HepG2 (cell line): ENCODE measurements around the gene LIPA. TPM values are rescaled to one million over a fixed set of nuclear protein-coding genes. Genes with fewer than 3 reads are reported as not detected.

Source experiments
- ARID2 ChIP-seq: sonication (generic); formaldehyde crosslinking; IDR thresholded peaks from 2 replicates; pipeline ENCODE4 v1.8.1; 2022; ENCODE audit warnings: mild to moderate bottlenecking, missing genetic modification reagents, borderline replicate concordance
- ELF1 ChIP-seq: sonication (generic); formaldehyde crosslinking; IDR thresholded peaks from 2 replicates; pipeline ENCODE4 v1.4.0; 2020; ENCODE audit warnings: missing genetic modification reagents
- ELF3 ChIP-seq: IDR thresholded peaks from 2 replicates; pipeline ENCODE4 v1.6.1; 2016; ENCODE audit warnings: missing genetic modification reagents, missing compliant biosample characterization
- FOXC1 ChIP-seq: sonication (generic); formaldehyde crosslinking; IDR thresholded peaks from 2 replicates; pipeline ENCODE4 v1.8.0; 2022; ENCODE audit warnings: mild to moderate bottlenecking, missing genetic modification reagents, borderline replicate concordance
- GPBP1L1 ChIP-seq: sonication (generic); formaldehyde crosslinking; IDR thresholded peaks from 2 replicates; pipeline ENCODE4 v1.5.0; 2020; ENCODE audit warnings: mild to moderate bottlenecking, missing genetic modification reagents
- HBP1 ChIP-seq: IDR thresholded peaks from 2 replicates; pipeline ENCODE4 v1.6.1; 2016; ENCODE audit warnings: low read depth, control low read depth
- HNRNPL ChIP-seq: fragments of 200-400 bp; formaldehyde crosslinking; IDR thresholded peaks from 2 replicates; pipeline ENCODE4 v1.6.1; 2017; ENCODE audit warnings: mild to moderate bottlenecking, low read depth, low read length
- KLF16 ChIP-seq, 2 experiments: sonication (generic) in 1 of 2; formaldehyde crosslinking in 1 of 2; IDR thresholded peaks; 2 replicates each; pipeline versions ENCODE4 v1.6.1 to v1.8.0; 2016 to 2023; ENCODE audit warnings: missing genetic modification reagents in 2 of 2, missing compliant biosample characterization in 1 of 2
- MTA1 ChIP-seq: sonication (generic); formaldehyde crosslinking; IDR thresholded peaks from 2 replicates; pipeline ENCODE4 v1.4.0; 2020; ENCODE audit warnings: missing genetic modification reagents, mild to moderate bottlenecking, borderline replicate concordance
- NRL ChIP-seq: sonication (generic); formaldehyde crosslinking; IDR thresholded peaks from 2 replicates; pipeline ENCODE4 v1.5.0; 2020; ENCODE audit warnings: missing genetic modification reagents, mild to moderate bottlenecking, moderate library complexity, borderline replicate concordance
- PHF8 ChIP-seq: sonication (generic); formaldehyde crosslinking; IDR thresholded peaks from 2 replicates; pipeline ENCODE4 v1.5.0; 2020; ENCODE audit warnings: missing genetic modification reagents
- POLR2AphosphoS5 ChIP-seq: IDR thresholded peaks from 2 replicates; pipeline ENCODE4 v1.6.1; 2012; ENCODE audit warnings: low read depth, low read length
- RARG ChIP-seq: sonication (generic); formaldehyde crosslinking; IDR thresholded peaks from 2 replicates; pipeline ENCODE4 v1.4.0; 2020; ENCODE audit warnings: low read depth, mild to moderate bottlenecking, missing genetic modification reagents
- RORA ChIP-seq: sonication (generic); formaldehyde crosslinking; IDR thresholded peaks from 2 replicates; pipeline ENCODE4 v1.5.0; 2020; ENCODE audit warnings: mild to moderate bottlenecking, missing genetic modification reagents, moderate library complexity
- RXRA ChIP-seq: sonication (generic); formaldehyde crosslinking; IDR thresholded peaks from 2 replicates; pipeline ENCODE4 v1.5.1; 2020; ENCODE audit warnings: missing genetic modification reagents
- SMC3 ChIP-seq: IDR thresholded peaks from 2 replicates; pipeline ENCODE4 v1.6.1; 2011; ENCODE audit warnings: low read length, improper control_type of control experiment
- SRSF9 ChIP-seq: fragments of 200-400 bp; formaldehyde crosslinking; IDR thresholded peaks from 2 replicates; pipeline ENCODE4 v1.6.1; 2018; ENCODE audit warnings: borderline replicate concordance, mild to moderate bottlenecking, low read depth, low read length; ENCODE audit not compliant: insufficient read depth, poor library complexity, severe bottlenecking
- TAF15 ChIP-seq: fragments of 200-400 bp; formaldehyde crosslinking; IDR thresholded peaks from one replicate; pipeline ENCODE4 v1.6.1; 2018; ENCODE audit warnings: mild to moderate bottlenecking, low read depth, low read length; ENCODE audit not compliant: poor library complexity, severe bottlenecking
- TCF7L2 ChIP-seq: IDR thresholded peaks from 2 replicates; pipeline ENCODE4 v1.6.1; 2011; ENCODE audit warnings: mild to moderate bottlenecking, low read depth, low read length, moderate library complexity
- THYN1 ChIP-seq: sonication (generic); formaldehyde crosslinking; IDR thresholded peaks from 2 replicates; pipeline ENCODE4 v1.8.1; 2023; ENCODE audit warnings: low read depth, mild to moderate bottlenecking, moderate library complexity, missing genetic modification reagents, borderline replicate concordance
- ZFAT ChIP-seq: sonication (generic); formaldehyde crosslinking; conservative IDR thresholded peaks from 2 replicates; pipeline ENCODE4 v1.8.1; 2023; ENCODE audit warnings: missing genetic modification reagents, inconsistent platforms
- ZNF225 ChIP-seq: sonication (generic); formaldehyde crosslinking; IDR thresholded peaks from 2 replicates; pipeline ENCODE4 v1.4.0; 2020; ENCODE audit warnings: mild to moderate bottlenecking, missing genetic modification reagents
- ZNF296 ChIP-seq: sonication (generic); formaldehyde crosslinking; conservative IDR thresholded peaks from 2 replicates; pipeline ENCODE4 v1.5.0; 2020; ENCODE audit warnings: mild to moderate bottlenecking, missing genetic modification reagents
- ZNF333 ChIP-seq: sonication (generic); formaldehyde crosslinking; IDR thresholded peaks from 2 replicates; pipeline ENCODE4 v1.4.0; 2020; ENCODE audit warnings: mild to moderate bottlenecking, missing genetic modification reagents, borderline replicate concordance
- ZNF350 ChIP-seq: sonication (generic); formaldehyde crosslinking; IDR thresholded peaks from 2 replicates; pipeline ENCODE4 v1.4.0; 2020; ENCODE audit warnings: mild to moderate bottlenecking, low read depth, missing genetic modification reagents, borderline replicate concordance
- ZNF547 ChIP-seq: sonication (generic); formaldehyde crosslinking; IDR thresholded peaks from 2 replicates; pipeline ENCODE4 v1.5.1; 2020; ENCODE audit warnings: mild to moderate bottlenecking, missing genetic modification reagents
- ZSCAN31 ChIP-seq: sonication (generic); formaldehyde crosslinking; IDR thresholded peaks from 2 replicates; pipeline ENCODE4 v1.5.0; 2020; ENCODE audit warnings: low read depth, mild to moderate bottlenecking, missing genetic modification reagents
- polyA plus RNA-seq, 8 experiments: library from polyadenylated mRNA; depleted of rRNA in 3 of 8; stranded (reverse) in 7 of 8; unstranded in 1 of 8; fragments of >200 nt; fragmentation: Illumina TruSeq in 4 of 8; extraction: Trizol in 4 of 8; gene quantifications; 2 replicates each; pipeline versions ENCODE4 v1.2.1 to v1.2.3, GENCODE V29; 2011 to 2016; ENCODE audit warnings: low read depth in 4 of 8, missing spikeins in 1 of 8, mixed read lengths in 1 of 8; ENCODE audit not compliant: insufficient read depth in 1 of 8
- total RNA-seq, 5 experiments: library from RNA; depleted of rRNA; stranded (reverse); fragments of >200 nt; fragmentation: Illumina TruSeq; extraction: Trizol; gene quantifications; 2 replicates each; pipeline ENCODE4 v1.2.3, GENCODE V29; 2016; ENCODE audit warnings: low read depth in 1 of 5

LIPA gene
- total and polyA plus RNA-seq, 2 of the 13 experiments (the other 11 are each of a cell fraction or from before 2014, with no cell fraction given) = 57.1 to 79.5 TPM

GRCh38 chr10:89251409-89252224 is at the start of gene LIPA (continued):
- TF ChIP-seq THYN1 (no peak), RARG (no peak), POLR2AphosphoS5 (peak; percentile 76), PHF8 (CRISPR knock-in tag) (peak; percentile 88), TCF7L2 (no peak), ZNF225 (CRISPR knock-in tag) (0 out of 2 replicates have a peak, but pooled peaks have one; percentile 60), ARID2 (CRISPR knock-in tag) (0 out of 2 replicates have a peak, but pooled peaks have one; percentile 46), HNRNPL (peak; percentile 89), ELF1 (CRISPR knock-in tag) (peak; percentile 80), GPBP1L1 (CRISPR knock-in tag) (no peak), ZNF333 (CRISPR knock-in tag) (0 out of 2 replicates have a peak, but pooled peaks have one; percentile 21), NRL (no peak; the same call in 1 of the 2 replicates), ZSCAN31 (CRISPR knock-in tag) (0 out of 2 replicates have a peak, but pooled peaks have one; percentile 40), ELF3 (CRISPR knock-in tag) (peak; percentile 19; the same call in 1 of the 2 replicates), ZNF547 (peak; percentile 58; the same call in 1 of the 2 replicates), ZNF350 (peak; percentile 85), ZNF296 (peak; percentile 93), SMC3 (no peak), ZFAT (CRISPR knock-in tag) (no peak), TAF15 (no peak), MTA1 (CRISPR knock-in tag) (peak; percentile 80; the same call in 1 of the 2 replicates), RORA (CRISPR knock-in tag) (no peak), KLF16 (CRISPR knock-in tag; IDR thresholded peaks at IDR 0.05) (peak in 1 of 2 experiments; percentile 53; a peak in 1 of 4 replicates), RXRA (CRISPR knock-in tag) (peak; percentile 56; the same call in 1 of the 2 replicates), FOXC1 (CRISPR knock-in tag) (peak; percentile 55; the same call in 1 of the 2 replicates), HBP1 (CRISPR knock-in tag) (peak; percentile 63; the same call in 1 of the 2 replicates), SRSF9 (no peak)
